WERI-Rb-1 (cell line): Measurements from ENCODE around the gene GOLGA6L26.
"Not testable (repeated sequence)": the region's sequence is repeated elsewhere in the genome, so short reads cannot be mapped to it uniquely, and the experiment has no call there.

Source experiments
- DNase-seq: peaks from one replicate; pipeline ENCODE4 v3.0.0-alpha.2; 2020
- H3K27ac ChIP-seq: fragments of 250-450 bp; sonication (Bioruptor Pico); 2 replicates; pipeline ENCODE4 v1.5.1; 2020; ENCODE audit warnings: mild to moderate bottlenecking, moderate library complexity
- H3K27me3 ChIP-seq: fragments of 250-450 bp; sonication (Bioruptor Pico); 2 replicates; pipeline ENCODE4 v1.5.1; 2021; ENCODE audit warnings: mild to moderate bottlenecking, low read depth, moderate library complexity; ENCODE audit not compliant: insufficient read depth, severe bottlenecking
- H3K36me3 ChIP-seq: fragments of 250-450 bp; sonication (Bioruptor Pico); 2 replicates; pipeline ENCODE4 v1.5.1; 2020; ENCODE audit warnings: mild to moderate bottlenecking, moderate library complexity
- H3K4me3 ChIP-seq: 2 replicates; pipeline ENCODE4 v1.5.1; 2011; ENCODE audit warnings: low read depth, mild to moderate bottlenecking, control low read depth, low read length
- H3K9me3 ChIP-seq: fragments of 250-450 bp; sonication (Bioruptor Pico); 2 replicates; pipeline ENCODE4 v1.5.1; 2021; ENCODE audit warnings: mild to moderate bottlenecking, moderate library complexity; ENCODE audit not compliant: severe bottlenecking
- TF ChIP-seq, protein P1 (sequence below): IDR thresholded peaks from 2 replicates; pipeline ENCODE4 v1.5.1; 2011; ENCODE audit warnings: low read depth, mild to moderate bottlenecking, control low read depth, inconsistent platforms, low read length

The GOLGA6L26 gene, protein sequence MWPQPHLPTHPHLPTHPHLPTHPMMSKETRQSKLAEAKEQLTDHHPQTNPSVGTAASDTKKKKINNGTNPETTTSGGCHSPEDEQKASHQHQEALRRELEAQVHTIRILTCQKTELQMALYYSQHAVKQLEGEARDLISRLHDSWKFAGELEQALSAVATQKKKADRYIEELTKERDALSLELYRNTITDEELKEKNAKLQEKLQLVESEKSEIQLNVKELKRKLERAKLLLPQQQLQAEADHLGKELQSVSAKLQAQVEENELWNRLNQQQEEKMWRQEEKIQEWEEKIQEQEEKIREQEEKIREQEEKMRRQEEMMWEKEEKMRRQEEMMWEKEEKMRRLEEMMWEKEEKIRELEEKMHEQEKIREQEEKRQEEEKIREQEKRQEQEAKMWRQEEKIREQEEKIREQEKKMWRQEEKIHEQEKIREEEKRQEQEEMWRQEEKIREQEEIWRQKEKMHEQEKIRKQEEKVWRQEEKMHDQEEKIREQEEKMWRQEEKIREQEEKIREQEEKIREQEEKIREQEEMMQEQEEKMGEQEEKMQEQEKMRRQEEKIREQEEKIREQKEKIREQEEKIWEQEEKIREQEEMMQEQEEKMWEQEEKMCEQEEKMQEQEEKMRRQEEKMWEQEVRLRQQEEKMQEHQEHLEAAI

DNA sequence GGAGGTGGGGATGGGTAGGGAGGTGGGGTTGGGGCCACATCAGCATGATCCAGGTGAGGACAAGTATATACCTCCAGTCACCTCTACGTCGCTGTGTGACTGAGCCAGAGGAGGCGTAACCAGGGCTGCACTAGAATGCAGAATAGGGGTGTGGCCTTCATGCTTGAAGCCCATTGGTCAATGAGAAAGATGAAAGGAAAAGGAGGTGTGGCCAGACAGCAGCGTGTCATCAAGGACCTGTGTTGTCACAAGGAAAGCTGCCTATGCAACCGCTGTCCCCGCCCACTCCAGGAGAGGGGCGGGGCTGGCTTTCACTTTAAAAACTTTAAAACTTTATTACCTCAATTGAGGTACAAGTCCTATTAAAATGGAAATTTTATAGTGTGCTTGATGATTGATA lies at the start of gene GOLGA6L26:
GOLGA6L26 (minus strand) TSS at position 101 of the 400 bp plus-strand sequence; CDS start at position 40, 61 bp downstream.
- not testable (repeated sequence) for H3K9me3 ChIP-seq, H3K27me3 ChIP-seq, H3K27ac ChIP-seq, DNase-seq, H3K4me3 ChIP-seq, H3K36me3 ChIP-seq

DNA sequence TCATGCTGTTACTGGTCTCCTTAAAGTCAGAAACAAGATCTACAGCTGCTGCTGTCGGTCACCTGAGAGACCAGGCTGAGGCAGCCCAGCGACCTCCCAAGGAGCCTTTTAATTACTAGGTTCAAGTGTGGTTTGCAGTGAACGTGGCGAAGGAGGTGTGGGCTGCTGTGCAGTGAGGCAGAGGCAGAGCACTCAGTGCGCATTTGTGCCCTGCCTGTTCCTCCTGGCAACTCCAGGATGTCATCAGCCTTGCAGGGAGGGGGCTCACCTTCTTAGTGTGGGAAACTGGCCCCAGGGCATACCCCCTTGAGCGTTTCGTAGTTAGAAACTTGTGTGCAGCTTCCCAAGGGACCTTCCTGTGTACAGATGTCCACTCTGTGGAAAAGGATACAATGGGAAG lies 47.2 kb upstream of the GOLGA6L26 start:
- not testable (repeated sequence) for H3K36me3 ChIP-seq, DNase-seq, H3K4me3 ChIP-seq, H3K27me3 ChIP-seq, H3K27ac ChIP-seq, H3K9me3 ChIP-seq

DNA sequence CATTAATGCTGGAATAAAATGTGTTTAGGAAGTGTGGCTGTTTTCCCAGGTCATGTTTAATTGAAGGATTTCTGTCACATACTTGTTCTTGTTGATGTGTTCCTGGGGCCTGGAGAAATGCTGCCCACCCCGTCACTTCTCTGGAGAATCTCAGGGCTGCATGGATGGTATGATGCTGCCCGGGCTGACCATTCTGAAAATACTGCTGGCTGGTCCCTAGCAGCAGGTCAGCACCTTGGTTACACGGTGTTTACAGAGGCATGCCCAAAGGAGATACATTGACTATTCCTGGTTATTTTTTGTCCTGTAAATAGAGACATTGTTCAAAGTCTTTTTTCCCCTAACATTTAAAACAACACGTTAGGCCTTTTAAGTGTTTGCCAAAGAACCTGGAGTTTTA lies 46.7 kb upstream of the GOLGA6L26 start:
- not testable (repeated sequence) for H3K36me3 ChIP-seq, H3K27me3 ChIP-seq, H3K4me3 ChIP-seq, DNase-seq, H3K9me3 ChIP-seq, H3K27ac ChIP-seq

DNA sequence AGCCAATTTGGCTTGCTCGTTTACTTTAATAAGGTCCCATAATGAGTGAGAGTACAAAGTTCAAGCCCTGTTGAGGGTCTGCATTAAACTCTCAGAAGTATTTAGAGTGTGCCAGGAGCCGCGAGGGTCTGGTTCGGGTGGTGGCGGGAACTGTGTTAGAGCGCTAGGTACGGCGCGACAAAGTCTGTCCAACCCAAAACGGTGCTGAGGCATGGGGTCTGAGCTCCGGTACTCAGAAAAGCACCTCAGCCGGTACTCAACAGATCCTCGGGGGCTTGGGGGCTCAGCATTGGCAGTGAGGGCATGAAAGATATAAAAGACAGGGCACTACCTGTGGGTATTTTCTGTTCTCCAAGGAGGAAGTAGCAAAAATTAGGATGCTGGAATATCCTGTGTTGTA lies 45.0 kb upstream of the GOLGA6L26 start:
- H3K36me3 ChIP-seq, H3K27ac ChIP-seq, DNase-seq, H3K9me3 ChIP-seq, H3K4me3 ChIP-seq, H3K27me3 ChIP-seq: not testable (repeated sequence)

DNA sequence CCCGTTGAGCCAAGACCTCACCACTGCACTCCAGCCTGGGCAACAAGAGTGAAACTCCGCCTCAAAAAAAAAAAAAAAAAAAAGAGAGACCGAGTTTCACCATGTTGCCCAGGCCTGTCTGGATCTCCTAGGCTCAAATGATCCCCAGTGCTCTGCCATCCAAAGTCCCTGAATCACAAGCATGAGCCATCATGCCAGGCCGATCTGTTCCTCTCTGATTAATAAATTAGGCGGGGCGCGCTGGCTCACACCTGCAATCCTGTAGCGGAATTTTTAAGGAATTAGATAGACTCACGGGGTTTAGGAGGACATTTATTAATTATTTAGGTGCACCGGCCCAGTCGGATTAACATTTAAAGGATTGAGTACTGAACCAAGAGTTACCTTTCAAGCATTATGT lies 40.2 kb upstream of the GOLGA6L26 start:
- not testable (repeated sequence) for H3K4me3 ChIP-seq, H3K27ac ChIP-seq, H3K36me3 ChIP-seq, H3K27me3 ChIP-seq, H3K9me3 ChIP-seq, DNase-seq

DNA sequence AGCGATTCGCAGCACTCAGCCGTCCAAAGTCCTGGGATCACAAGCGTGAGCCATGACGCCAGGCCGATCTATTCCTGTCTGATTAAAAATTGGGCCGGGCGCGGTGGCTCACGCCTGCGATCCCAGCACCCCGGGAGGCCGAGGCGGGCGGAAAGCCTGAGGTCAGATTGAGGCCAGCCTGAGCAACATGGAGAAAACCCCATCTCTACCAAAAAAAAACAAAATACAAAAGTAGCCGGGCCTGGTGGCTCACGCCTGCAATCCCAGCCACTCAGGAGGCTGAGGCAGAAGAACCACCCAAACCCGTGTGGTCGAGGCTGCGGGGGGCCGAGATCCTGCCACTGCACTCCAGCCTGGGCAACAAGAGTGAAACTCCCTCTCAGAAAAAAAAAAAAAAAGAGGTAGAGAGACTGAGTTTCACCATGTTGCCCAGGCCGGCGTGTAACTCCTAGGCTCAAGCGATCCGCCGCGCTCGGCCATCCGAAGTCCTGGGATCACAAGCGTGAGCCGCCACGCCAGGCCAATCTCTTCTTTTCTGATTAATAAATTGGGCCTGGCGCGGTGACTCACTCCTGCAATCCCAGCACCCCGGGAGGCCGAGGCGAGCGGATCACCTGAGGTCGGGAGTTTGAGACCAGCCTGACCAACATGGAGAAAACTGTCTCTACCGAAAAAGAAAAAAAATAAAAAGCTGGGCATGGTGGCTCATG lies 39.0 kb upstream of the GOLGA6L26 start:
- not testable (repeated sequence) for H3K9me3 ChIP-seq, H3K36me3 ChIP-seq, H3K27me3 ChIP-seq, H3K4me3 ChIP-seq, DNase-seq, H3K27ac ChIP-seq

DNA sequence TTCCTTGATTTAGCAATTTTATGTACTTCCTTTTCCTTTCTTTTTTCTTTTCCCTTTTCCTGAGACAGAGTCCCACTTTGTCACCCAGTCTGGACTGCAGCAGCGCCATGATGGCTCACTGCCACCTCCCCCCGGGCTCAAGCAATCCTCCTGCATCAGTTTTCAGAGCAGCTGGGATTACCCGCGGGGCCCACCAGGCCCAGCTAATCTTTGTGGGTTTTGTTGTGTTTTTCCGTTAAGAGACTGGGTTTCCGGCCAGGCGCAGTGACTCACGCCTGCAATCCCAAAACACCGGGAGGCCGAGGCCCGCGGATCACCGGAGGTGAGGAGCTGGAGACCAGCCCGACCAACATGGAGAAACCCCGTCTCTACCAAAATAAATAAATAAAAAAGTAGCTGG lies 38.3 kb upstream of the GOLGA6L26 start:
- TF ChIP-seq, protein P1, sequence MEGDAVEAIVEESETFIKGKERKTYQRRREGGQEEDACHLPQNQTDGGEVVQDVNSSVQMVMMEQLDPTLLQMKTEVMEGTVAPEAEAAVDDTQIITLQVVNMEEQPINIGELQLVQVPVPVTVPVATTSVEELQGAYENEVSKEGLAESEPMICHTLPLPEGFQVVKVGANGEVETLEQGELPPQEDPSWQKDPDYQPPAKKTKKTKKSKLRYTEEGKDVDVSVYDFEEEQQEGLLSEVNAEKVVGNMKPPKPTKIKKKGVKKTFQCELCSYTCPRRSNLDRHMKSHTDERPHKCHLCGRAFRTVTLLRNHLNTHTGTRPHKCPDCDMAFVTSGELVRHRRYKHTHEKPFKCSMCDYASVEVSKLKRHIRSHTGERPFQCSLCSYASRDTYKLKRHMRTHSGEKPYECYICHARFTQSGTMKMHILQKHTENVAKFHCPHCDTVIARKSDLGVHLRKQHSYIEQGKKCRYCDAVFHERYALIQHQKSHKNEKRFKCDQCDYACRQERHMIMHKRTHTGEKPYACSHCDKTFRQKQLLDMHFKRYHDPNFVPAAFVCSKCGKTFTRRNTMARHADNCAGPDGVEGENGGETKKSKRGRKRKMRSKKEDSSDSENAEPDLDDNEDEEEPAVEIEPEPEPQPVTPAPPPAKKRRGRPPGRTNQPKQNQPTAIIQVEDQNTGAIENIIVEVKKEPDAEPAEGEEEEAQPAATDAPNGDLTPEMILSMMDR: no peak
- no peak for DNase-seq

DNA sequence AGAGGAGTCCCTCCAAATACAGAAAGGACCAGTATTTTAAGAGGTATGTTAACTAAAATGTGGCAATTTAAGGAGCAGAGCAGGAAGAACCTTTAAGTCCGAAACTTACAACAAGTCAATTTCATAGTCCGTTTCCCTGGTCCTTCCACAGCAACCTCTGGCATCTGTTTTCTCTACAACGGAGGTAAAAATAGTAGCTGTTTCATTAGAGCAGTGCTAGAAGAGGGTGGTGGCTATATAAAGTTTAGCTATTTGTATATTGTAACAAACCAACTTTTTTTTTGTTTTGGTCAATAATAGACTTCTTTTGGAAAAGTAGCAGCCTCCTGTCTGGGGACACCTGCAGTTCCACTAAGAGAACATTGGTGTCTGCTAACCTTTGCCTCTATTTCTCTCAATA lies 37.9 kb upstream of the GOLGA6L26 start:
- H3K4me3 ChIP-seq, H3K9me3 ChIP-seq, H3K27ac ChIP-seq: not testable (repeated sequence)

More for the DNA sequence above, 38.3 kb upstream of the GOLGA6L26 start:
- no peaks in the 10 kb centered on the region for H3K27me3 ChIP-seq
- H3K9me3 ChIP-seq: no peaks in the 10 kb centered on the region
- H3K36me3 ChIP-seq: no peaks in the 10 kb centered on the region
- no peak overlapping the region for H3K27ac ChIP-seq
- H3K4me3 ChIP-seq: no peak overlapping the region

DNA sequence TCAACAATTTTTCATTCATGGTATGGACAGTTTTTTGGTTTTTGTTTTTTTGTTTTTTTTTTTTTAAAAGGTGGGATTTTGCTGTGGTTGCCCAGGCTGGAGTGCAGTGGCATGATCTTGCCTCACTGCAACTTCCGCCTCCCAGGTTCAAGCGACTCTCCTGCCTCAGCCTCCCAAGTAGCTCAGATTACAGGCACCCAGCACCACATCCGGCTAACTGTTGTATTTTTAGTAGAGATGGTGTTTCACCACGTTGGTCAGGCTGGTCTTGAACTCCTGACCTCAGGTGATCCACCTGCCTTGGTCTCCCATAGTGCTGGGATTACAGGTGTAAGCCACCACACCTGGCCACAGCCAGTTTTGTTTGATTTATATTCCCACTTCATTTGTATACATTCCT lies 37.1 kb upstream of the GOLGA6L26 start:
- H3K27me3 ChIP-seq, H3K36me3 ChIP-seq, H3K9me3 ChIP-seq, DNase-seq, H3K27ac ChIP-seq, H3K4me3 ChIP-seq: not testable (repeated sequence)

More for the DNA sequence above, 37.9 kb upstream of the GOLGA6L26 start:
- not testable (repeated sequence) for H3K36me3 ChIP-seq, H3K27me3 ChIP-seq, DNase-seq
